HG03575 (cell line): Measurements from ENCODE around the gene ARID1A.
"Not testable (repeated sequence)": the region's sequence is repeated elsewhere in the genome, so short reads cannot be mapped to it uniquely, and the experiment has no call there.

ENCODE experiments used
- ATAC-seq: cut with Tn5 transposase; IDR thresholded peaks from one replicate; pipeline ENCODE4 v1.9.1; 2021; ENCODE audit not compliant: unreplicated experiment, insufficient number of reproducible peaks, low FRiP score; ENCODE audit errors: extremely low read depth

Gene ARID1A

GRCh38 chr1:26695356-26696118 lies at the start of gene ARID1A:
TSS of gene ARID1A (plus strand) at chr1:26696015. CDS start at chr1:26696404, 389 bp downstream.
- ATAC-seq, result no peak

GRCh38 chr1:26664802-26665201 lies 31.0 kb upstream of the ARID1A start:
- no peak for ATAC-seq

GRCh38 chr1:26666855-26667254 lies 29.0 kb upstream of the ARID1A start:
- ATAC-seq, result no peak

GRCh38 chr1:26668106-26668786 lies 27.6 kb upstream of the ARID1A start:
- not testable (repeated sequence) for ATAC-seq

GRCh38 chr1:26677306-26678115 lies 18.3 kb upstream of the ARID1A start:
- ATAC-seq, result no peak

- ATAC-seq, result no peak
Observed at GRCh38 chr1:26684763-26685508, 10.9 kb upstream of the ARID1A start.

- ATAC-seq, result no peak
Observed at GRCh38 chr1:26686795-26687194, 9.0 kb upstream of the ARID1A start.

- no peak for ATAC-seq
Observed at GRCh38 chr1:26689504-26689903, 6.3 kb upstream of the ARID1A start.

- ATAC-seq, result no peak
Observed at GRCh38 chr1:26690157-26690556, 5.7 kb upstream of the ARID1A start.

GRCh38 chr1:26690576-26691031 lies 5.2 kb upstream of the ARID1A start:
- ATAC-seq, result no peak

GRCh38 chr1:26692211-26692792 lies 3.5 kb upstream of the ARID1A start:
- no peak for ATAC-seq

- no peak for ATAC-seq
Observed at GRCh38 chr1:26692793-26693490, 2.9 kb upstream of the ARID1A start.

- no peak for ATAC-seq
Observed at GRCh38 chr1:26693599-26694572, 1.9 kb upstream of the ARID1A start.

GRCh38 chr1:26694638-26695355 lies 1.0 kb upstream of the ARID1A start:
- no peak for ATAC-seq

- ATAC-seq, result no peak
Observed at GRCh38 chr1:26696119-26696653, 371 bp downstream of the ARID1A start.
